NCI-H187 (cell line): ENCODE results near the gene ZNF503.
"Not testable (repeated sequence)": the region's sequence is repeated elsewhere in the genome, so short reads cannot be mapped to it uniquely, and the experiment has no call there.

ENCODE experiments used
- DNase-seq, 2 experiments: peaks; one replicate each; lab custom pipeline; 2025; lab: John Stamatoyannopoulos, UW

ZNF503 gene

GRCh38 chr10:75395066-75395931, 6.3 kb downstream of the ZNF503 start:
- no peak for DNase-seq

GRCh38 chr10:75394221-75394620, 7.3 kb downstream of the ZNF503 start:
- no peak for DNase-seq

- DNase-seq: no peak
Observed at GRCh38 chr10:75392744-75393143, 8.8 kb downstream of the ZNF503 start.

- DNase-seq: no peak
Observed at GRCh38 chr10:75392271-75392670, 9.3 kb downstream of the ZNF503 start.

GRCh38 chr10:75390178-75390577, 11.4 kb downstream of the ZNF503 start:
- DNase-seq: no peak

GRCh38 chr10:75388082-75388481, 13.5 kb downstream of the ZNF503 start:
- no peak for DNase-seq

- no peak for DNase-seq
Observed at GRCh38 chr10:75386128-75386527, 15.4 kb downstream of the ZNF503 start.

- no peak for DNase-seq
Observed at GRCh38 chr10:75379817-75380216, 21.7 kb downstream of the ZNF503 start.

GRCh38 chr10:75379212-75379724, 22.3 kb downstream of the ZNF503 start:
- no peak for DNase-seq

- no peak for DNase-seq
Observed at GRCh38 chr10:75378379-75378778, 23.2 kb downstream of the ZNF503 start.

- no peak for DNase-seq
Observed at GRCh38 chr10:75377869-75378268, 23.7 kb downstream of the ZNF503 start.

- DNase-seq: no peak
Observed at GRCh38 chr10:75375838-75376237, 25.7 kb downstream of the ZNF503 start.

- DNase-seq: no peak
Observed at GRCh38 chr10:75371010-75371409, 30.6 kb downstream of the ZNF503 start.

GRCh38 chr10:75369838-75370237, 31.7 kb downstream of the ZNF503 start:
- DNase-seq: not testable (repeated sequence)

- no peak for DNase-seq
Observed at GRCh38 chr10:75367901-75368300, 33.7 kb downstream of the ZNF503 start.

- DNase-seq: no peak
Observed at GRCh38 chr10:75367021-75367487, 34.5 kb downstream of the ZNF503 start.

GRCh38 chr10:75363431-75363830, 38.1 kb downstream of the ZNF503 start:
- DNase-seq: no peak

- peak; percentile 48 to 69 for DNase-seq
Observed at GRCh38 chr10:75359876-75360275, 41.7 kb downstream of the ZNF503 start.

- no peak for DNase-seq
Observed at GRCh38 chr10:75358835-75359421, 42.6 kb downstream of the ZNF503 start.

GRCh38 chr10:75358132-75358531, 43.4 kb downstream of the ZNF503 start:
- no peak for DNase-seq

GRCh38 chr10:75357500-75357899, 44.1 kb downstream of the ZNF503 start:
- DNase-seq: no peak

GRCh38 chr10:75356484-75356883, 45.1 kb downstream of the ZNF503 start:
- DNase-seq: no peak

GRCh38 chr10:75355706-75356105, 45.9 kb downstream of the ZNF503 start:
- DNase-seq: no peak
